ENCODE results near the gene NYNRIN. TPM values are rescaled to one million over a fixed set of nuclear protein-coding genes. Genes with fewer than 3 reads are reported as not detected.

NYNRIN gene
- polyA plus RNA-seq, 3 donors, result 0.18 to 0.84 (median 0.40) TPM

- no peak overlapping the region for H3K27ac ChIP-seq (ENCODE audit: low read depth in 1 of 2, low read length in 2 of 2)
- H2AFZ ChIP-seq (ENCODE audit: insufficient read depth, low read depth, low read length, poor library complexity, severe bottlenecking), result no peak overlapping the region
- Mint-ChIP-seq H3K4me3 (no peak overlapping the region), H3K9me3 (peaks cover 0 to 7% (median 2%) of the 10 kb centered on the region in 7 donors), H3K36me3 (no peaks in the 10 kb centered on the region), H3K4me1 (peaks cover under 1% of the 10 kb centered on the region), H3K27me3 (ENCODE audit: low read depth in 3 of 3) (peaks cover 28 to 36% (median 34%) of the 10 kb centered on the region in 3 donors), H3K27ac (no peak overlapping the region)
- no peak overlapping the region for H3K9ac ChIP-seq (ENCODE audit: insufficient read depth, low read length, poor library complexity, severe bottlenecking)
- peaks cover 12 to 27% of the 10 kb centered on the region in 2 donors for H3K27me3 ChIP-seq (ENCODE audit: control insufficient read depth in 2 of 2, insufficient read depth in 2 of 2, low read length in 2 of 2)
- no peaks in the 10 kb centered on the region for H3K79me2 ChIP-seq (ENCODE audit: insufficient read depth, low read length)
- H3K4me2 ChIP-seq (replicated peaks; ENCODE audit: extremely low read depth, low read length, poor library complexity, severe bottlenecking), result no peak overlapping the region
- no peak for TF ChIP-seq CTCF (IDR thresholded peaks at IDR 0.05)
- DNase-seq, result no peak
- 97% methylated on average over 8 of the region's 12 CpGs for WGBS (ENCODE audit: insufficient coverage)
- H3K4me1 ChIP-seq (ENCODE audit: control insufficient read depth in 1 of 2, insufficient read depth in 2 of 2, low read length in 2 of 2), result peaks cover 5 to 9% of the 10 kb centered on the region in 2 donors
- no peaks in the 10 kb centered on the region for H3K36me3 ChIP-seq (replicated peaks in 1 of 2; ENCODE audit: control insufficient read depth in 1 of 2, insufficient read depth in 2 of 2, low read length in 2 of 2)
- intact Hi-C loops (cut with micrococcal nuclease), result loop anchor here in 1 of 2 donors (5.0 kb wide), 1 partner anchor 34 kb away; no protein-coding TSS in a partner anchor
- H4K20me1 ChIP-seq (ENCODE audit: insufficient read depth, low read length), result no peaks in the 10 kb centered on the region
- H3K9me3 ChIP-seq (replicated peaks in 1 of 2; ENCODE audit: control insufficient read depth in 1 of 2, insufficient read depth in 1 of 2, low read length in 2 of 2), result peaks cover 0 to 4% of the 10 kb centered on the region in 2 donors
- no peak overlapping the region for H3K4me3 ChIP-seq (replicated peaks in 1 of 3; ENCODE audit: low read depth in 2 of 3, low read length in 3 of 3)
These were observed 25.9 kb upstream of the NYNRIN start for GRCh38 chr14:24372701-24373416.

GRCh38 chr14:24376448-24377070, 22.2 kb upstream of the NYNRIN start:
- Histone ChIP-seq H4K20me1 (ENCODE audit: insufficient read depth, low read length) (no peaks in the 10 kb centered on the region), H3K36me3 (replicated peaks in 1 of 2; ENCODE audit: control insufficient read depth in 1 of 2, insufficient read depth in 2 of 2, low read length in 2 of 2) (no peaks in the 10 kb centered on the region), H3K27me3 (ENCODE audit: control insufficient read depth in 2 of 2, insufficient read depth in 2 of 2, low read length in 2 of 2) (no peaks in the 10 kb centered on the region), H3K4me3 (replicated peaks in 1 of 3; ENCODE audit: low read depth in 2 of 3, low read length in 3 of 3) (no peak overlapping the region), H3K4me2 (replicated peaks; ENCODE audit: extremely low read depth, low read length, poor library complexity, severe bottlenecking) (no peak overlapping the region), H3K27ac (ENCODE audit: low read depth in 1 of 2, low read length in 2 of 2) (no peak overlapping the region), H3K9ac (ENCODE audit: insufficient read depth, low read length, poor library complexity, severe bottlenecking) (no peak overlapping the region), H3K4me1 (ENCODE audit: control insufficient read depth in 1 of 2, insufficient read depth in 2 of 2, low read length in 2 of 2) (no peaks in the 10 kb centered on the region), H3K79me2 (ENCODE audit: insufficient read depth, low read length) (no peaks in the 10 kb centered on the region), H3K9me3 (replicated peaks in 1 of 2; ENCODE audit: control insufficient read depth in 1 of 2, insufficient read depth in 1 of 2, low read length in 2 of 2) (no peaks in the 10 kb centered on the region), H2AFZ (ENCODE audit: insufficient read depth, low read depth, low read length, poor library complexity, severe bottlenecking) (no peak overlapping the region)
- Mint-ChIP-seq H3K36me3 (no peaks in the 10 kb centered on the region), H3K9me3 (peaks cover 0 to 2% (median 0%) of the 10 kb centered on the region in 7 donors), H3K4me3 (no peak overlapping the region), H3K4me1 (no peaks in the 10 kb centered on the region), H3K27me3 (ENCODE audit: low read depth in 3 of 3) (peaks cover 9 to 18% (median 10%) of the 10 kb centered on the region in 3 donors), H3K27ac (no peak overlapping the region)
- 70% methylated on average over 8 of the region's 16 CpGs for WGBS (ENCODE audit: insufficient coverage)
- intact Hi-C loops (cut with micrococcal nuclease), result no loop called here
- TF ChIP-seq CTCF (IDR thresholded peaks at IDR 0.05), result no peak
- no peak for DNase-seq

All from CD14-positive monocyte (primary cell).